Measurements from ENCODE around the gene TIMD4. TPM values are rescaled to one million over a fixed set of nuclear protein-coding genes. Genes with fewer than 3 reads are reported as not detected.

The TIMD4 gene
- 1 to 10 TPM in 1 of 2 donors, not detected in 1; 1.5 TPM for total RNA-seq
- under 1 TPM; 0.10 to 0.16 TPM for polyA plus RNA-seq
- long read RNA-seq, donor 1, result 0 reads
- long read RNA-seq, donor 2, result 0 reads
- long read RNA-seq, donor 3, result 0 reads
- long read RNA-seq, donor 4, result 0 reads
- long read RNA-seq, donor 5, result 0 reads

DNA sequence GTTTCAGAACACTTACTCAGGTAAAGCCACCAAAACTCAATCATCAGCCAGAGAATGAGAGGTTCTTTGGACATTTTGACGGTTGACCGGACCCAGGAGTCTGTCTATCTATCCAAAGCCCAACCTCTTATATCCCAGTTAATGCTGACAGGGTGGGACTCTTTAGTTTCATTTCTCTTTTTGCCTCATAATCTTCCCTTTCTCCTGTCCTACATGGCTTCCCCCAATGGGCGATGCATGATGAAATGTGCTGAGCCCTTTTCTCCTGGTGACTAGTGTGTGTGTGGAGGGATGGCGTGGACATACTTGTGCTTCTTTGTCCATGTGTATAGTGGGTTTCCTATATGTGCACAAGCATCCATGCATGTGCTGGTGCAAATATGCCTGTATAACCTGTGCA lies at the start of gene TIMD4:
TIMD4 (minus strand) TSS at position 102 of the 400 bp plus-strand sequence; CDS start at position 74, 28 bp downstream.
- DNase-seq (no peak), ATAC-seq (ENCODE audit: insufficient read depth, low FRiP score) (no peak)
- Histone ChIP-seq H3K27ac (ENCODE audit: low read depth in 1 of 2, low read length in 1 of 2) (no peak within 1 kb of the TSS), H3K9ac (ENCODE audit: insufficient read depth in 1 of 2, low read length in 2 of 2) (no peak within 1 kb of the TSS), H3K9me3 (ENCODE audit: control insufficient read depth in 4 of 4, insufficient read depth in 3 of 4, low read length in 3 of 4) (peaks cover 0 to 3% (median 0%) of the 10 kb centered on the region in 4 donors), H3K27me3 (ENCODE audit: control insufficient read depth in 3 of 3, insufficient read depth in 3 of 3, low read length in 2 of 3) (no peaks in the 10 kb centered on the region), H3K36me3 (ENCODE audit: control insufficient read depth in 4 of 4, insufficient read depth in 4 of 4, low read length in 4 of 4) (no peaks in the 10 kb centered on the region), H3K4me1 (ENCODE audit: control insufficient read depth in 5 of 5, insufficient read depth in 5 of 5, low read length in 5 of 5) (no peaks in the 10 kb centered on the region), H3K4me3 (no peak within 1 kb of the TSS)
- WGBS, 2 donors, result 83 to 93% methylated on average over 4 of the region's 4 CpGs
- no peak for TF ChIP-seq CTCF (IDR thresholded peaks at IDR 0.05; ENCODE audit: control extremely low read depth, extremely low read depth)

DNA sequence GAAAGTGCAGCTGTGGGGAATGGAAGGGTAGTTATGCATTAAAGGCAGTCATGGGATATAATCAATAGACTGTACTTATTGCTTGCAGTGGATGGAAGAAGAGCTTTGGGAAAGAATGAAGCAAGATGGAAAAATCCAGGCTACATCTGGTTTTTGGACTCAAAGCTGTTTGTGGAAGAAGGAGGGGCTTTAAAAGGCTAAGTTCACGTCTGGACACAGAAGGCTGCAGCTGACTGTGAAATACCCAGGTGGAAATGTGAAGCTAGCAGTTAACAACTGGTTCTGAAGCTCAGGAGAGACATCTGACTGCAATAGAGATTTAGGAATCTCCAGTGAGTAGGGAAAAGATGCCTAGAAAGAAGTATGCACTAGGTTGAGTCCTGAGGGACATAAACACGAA lies 43.2 kb upstream of the TIMD4 start:
- DNase-seq, result no peak
- Histone ChIP-seq H3K27me3 (ENCODE audit: control insufficient read depth in 3 of 3, insufficient read depth in 3 of 3, low read length in 2 of 3) (no peaks in the 10 kb centered on the region), H3K9ac (ENCODE audit: insufficient read depth in 1 of 2, low read length in 2 of 2) (no peak overlapping the region), H3K9me3 (ENCODE audit: control insufficient read depth in 4 of 4, insufficient read depth in 3 of 4, low read length in 3 of 4) (peaks cover 0 to 4% (median 0%) of the 10 kb centered on the region in 4 donors), H3K4me1 (ENCODE audit: control insufficient read depth in 5 of 5, insufficient read depth in 5 of 5, low read length in 5 of 5) (no peaks in the 10 kb centered on the region), H3K4me3 (no peak overlapping the region), H3K36me3 (ENCODE audit: control insufficient read depth in 4 of 4, insufficient read depth in 4 of 4, low read length in 4 of 4) (no peaks in the 10 kb centered on the region), H3K27ac (ENCODE audit: low read depth in 1 of 2, low read length in 1 of 2) (no peak overlapping the region)
- ATAC-seq (ENCODE audit: insufficient read depth, low FRiP score), result no peak
- WGBS, 2 donors, result 70 to 92% methylated on average over 2 of the region's 2 CpGs
- TF ChIP-seq CTCF (IDR thresholded peaks at IDR 0.05; ENCODE audit: control extremely low read depth, extremely low read depth), result no peak

DNA sequence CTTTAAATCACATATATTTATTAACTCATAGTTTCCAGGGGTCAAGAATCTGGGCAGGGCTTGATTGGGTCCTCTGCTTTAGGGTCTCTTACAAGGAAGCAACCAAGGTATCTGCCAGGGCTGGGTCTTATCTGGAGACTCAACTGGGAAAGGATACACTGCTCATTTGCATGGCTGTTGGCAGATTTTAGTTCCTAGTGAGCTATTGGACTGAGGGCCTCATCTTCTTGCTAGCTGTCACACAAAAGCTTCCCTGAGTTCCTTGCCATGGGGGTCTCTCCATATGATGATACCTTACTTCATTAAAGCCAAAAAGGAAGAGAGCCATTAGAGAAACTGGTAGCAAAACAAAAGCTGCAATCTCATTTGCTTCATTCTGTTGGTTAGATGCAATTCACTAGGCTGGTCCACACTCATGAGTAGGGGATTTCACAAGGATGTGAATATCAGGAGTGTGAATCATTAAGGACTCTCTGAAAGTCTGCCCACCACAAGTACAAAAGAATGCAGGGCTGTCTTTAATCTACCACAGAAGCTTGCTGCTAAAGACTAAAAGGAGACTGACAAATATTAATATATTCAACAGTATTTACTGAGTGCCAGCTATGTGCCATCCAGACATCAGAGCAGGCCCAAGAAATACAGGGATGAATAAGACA lies 42.0 kb upstream of the TIMD4 start:
- Histone ChIP-seq H3K27ac (ENCODE audit: low read depth in 1 of 2, low read length in 1 of 2) (no peak overlapping the region), H3K4me1 (ENCODE audit: control insufficient read depth in 5 of 5, insufficient read depth in 5 of 5, low read length in 5 of 5) (no peaks in the 10 kb centered on the region), H3K9ac (ENCODE audit: insufficient read depth in 1 of 2, low read length in 2 of 2) (no peak overlapping the region), H3K4me3 (no peak overlapping the region), H3K27me3 (ENCODE audit: control insufficient read depth in 3 of 3, insufficient read depth in 3 of 3, low read length in 2 of 3) (no peaks in the 10 kb centered on the region), H3K9me3 (ENCODE audit: control insufficient read depth in 4 of 4, insufficient read depth in 3 of 4, low read length in 3 of 4) (peaks cover 0 to 4% (median 2%) of the 10 kb centered on the region in 4 donors), H3K36me3 (ENCODE audit: control insufficient read depth in 4 of 4, insufficient read depth in 4 of 4, low read length in 4 of 4) (no peaks in the 10 kb centered on the region)
- ATAC-seq (ENCODE audit: insufficient read depth, low FRiP score) (no peak), DNase-seq (no peak)
- no peak for TF ChIP-seq CTCF (IDR thresholded peaks at IDR 0.05; ENCODE audit: control extremely low read depth, extremely low read depth)

Measured in lung (tissue), 16 donors.